ENCODE measurements around the gene ESPL1.

GRCh38 chr12:53230108-53230845 lies 37.8 kb upstream of the ESPL1 start:
- TF ChIP-seq CTCF (IDR thresholded peaks at IDR 0.05; ENCODE audit: low read depth, low read length, missing input control) (no peak), HNF4G (IDR thresholded peaks at IDR 0.05) (no peak), FOXA1 (IDR thresholded peaks at IDR 0.05) (no peak), TAF1 (conservative IDR thresholded peaks at IDR 0.05) (no peak), NR2F2 (IDR thresholded peaks at IDR 0.05) (no peak), JUND (IDR thresholded peaks at IDR 0.05) (no peak), REST (IDR thresholded peaks at IDR 0.05) (no peak)
- TF ChIP-seq, protein P1, sequence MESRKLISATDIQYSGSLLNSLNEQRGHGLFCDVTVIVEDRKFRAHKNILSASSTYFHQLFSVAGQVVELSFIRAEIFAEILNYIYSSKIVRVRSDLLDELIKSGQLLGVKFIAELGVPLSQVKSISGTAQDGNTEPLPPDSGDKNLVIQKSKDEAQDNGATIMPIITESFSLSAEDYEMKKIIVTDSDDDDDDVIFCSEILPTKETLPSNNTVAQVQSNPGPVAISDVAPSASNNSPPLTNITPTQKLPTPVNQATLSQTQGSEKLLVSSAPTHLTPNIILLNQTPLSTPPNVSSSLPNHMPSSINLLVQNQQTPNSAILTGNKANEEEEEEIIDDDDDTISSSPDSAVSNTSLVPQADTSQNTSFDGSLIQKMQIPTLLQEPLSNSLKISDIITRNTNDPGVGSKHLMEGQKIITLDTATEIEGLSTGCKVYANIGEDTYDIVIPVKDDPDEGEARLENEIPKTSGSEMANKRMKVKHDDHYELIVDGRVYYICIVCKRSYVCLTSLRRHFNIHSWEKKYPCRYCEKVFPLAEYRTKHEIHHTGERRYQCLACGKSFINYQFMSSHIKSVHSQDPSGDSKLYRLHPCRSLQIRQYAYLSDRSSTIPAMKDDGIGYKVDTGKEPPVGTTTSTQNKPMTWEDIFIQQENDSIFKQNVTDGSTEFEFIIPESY (IDR thresholded peaks at IDR 0.05) = no peak
